Prostate gland (tissue), 2 donors: ENCODE data around the gene KANSL3. TPM values are rescaled to one million over a fixed set of nuclear protein-coding genes. Genes with fewer than 3 reads are reported as not detected.
"Not testable (repeated sequence)": the region's sequence is repeated elsewhere in the genome, so short reads cannot be mapped to it uniquely, and the experiment has no call there.

Experiments used
- DNase-seq: peaks from one replicate; pipeline ENCODE4 v3.0.0-alpha.2; 2019; ENCODE audit warnings: low spot score
- H3K27ac ChIP-seq, 2 donors: fragments of 200-600 bp; sonication (generic); 2 replicates each; pipeline ENCODE4 v1.5.1; 2017 to 2019
- H3K27me3 ChIP-seq: fragments of 200-600 bp; sonication (generic); replicated peaks from 2 replicates; pipeline ENCODE4 v1.5.1; 2019; ENCODE audit not compliant: insufficient read depth
- H3K36me3 ChIP-seq, 2 donors: fragments of 200-600 bp; sonication (generic); 1 replicate in 1 of 2; 2 replicates in 1 of 2; pipeline versions ENCODE4 v1.5.1 to v1.8.1; 2017 to 2019
- H3K4me1 ChIP-seq: fragments of 200-600 bp; sonication (generic); replicated peaks from 2 replicates; pipeline ENCODE4 v1.5.1; 2019
- H3K4me3 ChIP-seq, 2 donors: fragments of 200-600 bp; sonication (generic); 2 replicates each; pipeline ENCODE4 v1.5.1; 2017 to 2019
- H3K9me3 ChIP-seq: fragments of 200-600 bp; sonication (generic); 2 replicates; pipeline ENCODE4 v1.5.1; 2017
- CTCF ChIP-seq, 4 experiments: fragments of 200-600 bp in 2 of 4; fragments of 450-650 bp in 2 of 4; sonication (generic) in 2 of 4; IDR thresholded peaks; 1 replicate in 3 of 4; 2 replicates in 1 of 4; pipeline ENCODE4 v1.5.1; 2016 to 2019; ENCODE audit warnings: antibody characterized with exemption in 4 of 4, mild to moderate bottlenecking in 2 of 4, moderate library complexity in 2 of 4
- POLR2A ChIP-seq: fragments of 450-650 bp; IDR thresholded peaks from one replicate; pipeline ENCODE4 v1.6.1; 2016; ENCODE audit warnings: antibody characterized with exemption, mild to moderate bottlenecking
- POLR2AphosphoS5 ChIP-seq: sonication (generic); formaldehyde crosslinking; IDR thresholded peaks from one replicate; pipeline ENCODE4 v1.6.1; 2017; ENCODE audit warnings: antibody characterized with exemption
- WGBS: methylation state at CpG from one replicate; pipeline ENCODE4 v1.1.5; 2018; 5-methylcytosine and 5-hydroxymethylcytosine counted together
- intact Hi-C: fragments of 100-400 bp; cut with DNase I; formaldehyde crosslinking; loops from one replicate; pipeline ENCODE4 v1.14.2; 2022
- total RNA-seq, 2 donors: library from RNA; depleted of rRNA; stranded (reverse); fragments of >200 nt; gene quantifications; one replicate each; pipeline ENCODE4 v1.1.0, GENCODE V29; 2016

KANSL3 gene
- total RNA-seq, 2 donors from 2014 or later: 41.3 to 70.0 TPM

GRCh38 chr2:96564563-96564962 lies 73.5 kb downstream of the KANSL3 start:
- Histone ChIP-seq H3K9me3 (no peaks in the 10 kb centered on the region), H3K4me3 (no peak overlapping the region), H3K27ac (no peak overlapping the region), H3K4me1 (no peaks in the 10 kb centered on the region), H3K36me3 (no peaks in the 10 kb centered on the region), H3K27me3 (no peaks in the 10 kb centered on the region)
- no peak for DNase-seq
- TF ChIP-seq CTCF (IDR thresholded peaks at IDR 0.05) (no peak), POLR2AphosphoS5 (no peak), POLR2A (no peak)
- intact Hi-C loops: no loop called here
- WGBS: 72% methylated on average over 3 of the region's 3 CpGs

GRCh38 chr2:96564026-96564425 lies 74.1 kb downstream of the KANSL3 start:
- no peaks in the 10 kb centered on the region for H3K9me3 ChIP-seq
- no peak overlapping the region for H3K4me3 ChIP-seq
- no peak for TF ChIP-seq POLR2A
- no peak for TF ChIP-seq POLR2AphosphoS5
- intact Hi-C loops: no loop called here
- H3K36me3 ChIP-seq: no peaks in the 10 kb centered on the region
- DNase-seq: no peak
- no peak overlapping the region for H3K27ac ChIP-seq
- 86% methylated on average over 4 of the region's 4 CpGs for WGBS
- no peaks in the 10 kb centered on the region for H3K4me1 ChIP-seq
- no peaks in the 10 kb centered on the region for H3K27me3 ChIP-seq

- intact Hi-C loops: no loop called here
- DNase-seq: no peak
- no peak overlapping the region for H3K27ac ChIP-seq
- H3K27me3 ChIP-seq: no peaks in the 10 kb centered on the region
- no peaks in the 10 kb centered on the region for H3K9me3 ChIP-seq
- WGBS: 90% methylated on average over 8 of the region's 8 CpGs
- no peak overlapping the region for H3K4me3 ChIP-seq
- no peaks in the 10 kb centered on the region for H3K4me1 ChIP-seq
- TF ChIP-seq POLR2A (no peak), CTCF (IDR thresholded peaks at IDR 0.05) (no peak), POLR2AphosphoS5 (no peak)
- H3K36me3 ChIP-seq: no peaks in the 10 kb centered on the region
Observed at GRCh38 chr2:96558485-96558884, 79.6 kb downstream of the KANSL3 start.

- no peak for DNase-seq
- TF ChIP-seq POLR2AphosphoS5 (no peak), CTCF (IDR thresholded peaks at IDR 0.05) (no peak), POLR2A (no peak)
- H3K9me3 ChIP-seq: no peaks in the 10 kb centered on the region
- intact Hi-C loops: no loop called here
- no peak overlapping the region for H3K27ac ChIP-seq
- H3K27me3 ChIP-seq: no peaks in the 10 kb centered on the region
- H3K4me3 ChIP-seq: no peak overlapping the region
- H3K36me3 ChIP-seq: no peaks in the 10 kb centered on the region
- H3K4me1 ChIP-seq: no peaks in the 10 kb centered on the region
- 85% methylated on average over 6 of the region's 6 CpGs for WGBS
Observed at GRCh38 chr2:96558061-96558460, 80.1 kb downstream of the KANSL3 start.

- H3K27ac ChIP-seq, H3K27me3 ChIP-seq, H3K4me3 ChIP-seq, H3K4me1 ChIP-seq, H3K9me3 ChIP-seq, DNase-seq, H3K36me3 ChIP-seq, intact Hi-C loops: not testable (repeated sequence)
- WGBS: 93% methylated on average over 6 of the region's 6 CpGs
Observed at GRCh38 chr2:96557421-96557820, 80.7 kb downstream of the KANSL3 start.

- no peak for DNase-seq
- WGBS: 81% methylated on average over 16 of the region's 16 CpGs
- H3K36me3 ChIP-seq: no peaks in the 10 kb centered on the region
- H3K27ac ChIP-seq: no peak overlapping the region
- no peak overlapping the region for H3K4me3 ChIP-seq
- H3K9me3 ChIP-seq: no peaks in the 10 kb centered on the region
- H3K27me3 ChIP-seq: no peaks in the 10 kb centered on the region
- intact Hi-C loops: no loop called here
- no peak for TF ChIP-seq POLR2AphosphoS5
- no peak for TF ChIP-seq POLR2A
- TF ChIP-seq CTCF (IDR thresholded peaks at IDR 0.05): no peak
- H3K4me1 ChIP-seq: no peaks in the 10 kb centered on the region
Observed at GRCh38 chr2:96556441-96557330, 81.4 kb downstream of the KANSL3 start.
